ENCODE measurements around the gene JUND. TPM values are rescaled to one million over a fixed set of nuclear protein-coding genes. Genes with fewer than 3 reads are reported as not detected.

The JUND gene
- total RNA-seq, 1 experiment from 2014 or later, result 103 TPM

DNA sequence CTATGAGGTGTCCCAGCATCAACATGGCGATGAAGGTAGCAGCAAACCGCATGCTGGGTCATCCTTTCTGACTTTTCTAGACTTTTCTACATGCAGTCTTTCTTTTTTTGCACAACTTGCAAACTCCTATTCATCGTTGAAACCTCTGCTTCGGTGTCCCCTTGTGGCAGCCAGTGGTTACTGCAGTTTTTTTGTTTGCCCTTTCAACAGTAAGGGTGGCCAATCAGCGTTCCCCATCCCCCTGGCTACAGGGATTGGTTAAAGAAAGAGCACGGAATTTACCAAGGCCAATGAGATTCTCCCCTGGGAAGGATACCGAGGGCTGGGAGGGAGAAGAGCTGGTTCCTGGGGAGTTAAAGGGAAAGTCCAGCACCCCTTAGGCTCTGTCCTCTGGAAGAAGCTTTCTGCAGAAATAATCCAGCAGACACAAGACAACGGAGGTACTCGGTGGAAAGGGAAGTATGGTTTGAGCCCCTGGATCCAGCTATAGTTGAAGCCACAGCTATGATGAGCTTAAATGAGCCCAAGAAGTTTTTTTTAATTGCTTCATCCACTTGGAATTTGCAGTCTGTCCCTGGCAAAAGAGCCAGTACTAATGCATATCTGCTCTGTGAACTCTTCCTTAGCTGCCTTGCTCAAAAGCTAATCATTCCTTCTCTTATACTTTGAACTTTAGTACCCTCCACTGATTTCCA, 47.1 kb upstream of the JUND start:
- H3K27ac ChIP-seq (ENCODE audit: insufficient read length, low read depth, low read length), result no peak overlapping the region
- no peaks in the 10 kb centered on the region for H3K27me3 ChIP-seq (ENCODE audit: insufficient read depth, low read length)
- H3K27ac Mint-ChIP-seq, result peak overlapping the region in 2 of 3 experiments; percentile 85 to 91; a peak in 5 of 7 replicates
- no peak overlapping the region for H3K23ac ChIP-seq (ENCODE audit: insufficient read length, low read depth, low read length)
- no peak overlapping the region for H3K56ac ChIP-seq (ENCODE audit: insufficient read length, low read depth, low read length)
- H3K9me3 Mint-ChIP-seq, result no peaks in the 10 kb centered on the region
- no peak overlapping the region for H2AFZ ChIP-seq (ENCODE audit: low read length)
- no peak overlapping the region for H3K18ac ChIP-seq (ENCODE audit: insufficient read length, low read depth, low read length)
- H3K36me3 Mint-ChIP-seq (ENCODE audit: insufficient read depth in 1 of 3, low read depth in 3 of 3), result no peaks in the 10 kb centered on the region
- H3K27me3 Mint-ChIP-seq (ENCODE audit: low read depth), result peaks cover 1% of the 10 kb centered on the region; the same call in 1 of the 2 replicates
- H3K4me1 Mint-ChIP-seq, result peaks cover 18 to 25% of the 10 kb centered on the region in 2 experiments
- no peak overlapping the region for H3K4ac ChIP-seq (ENCODE audit: low read depth, low read length)
- H2BK20ac ChIP-seq (ENCODE audit: low read depth, low read length, poor library complexity, severe bottlenecking), result no peak overlapping the region
- no peak overlapping the region for H2BK15ac ChIP-seq (ENCODE audit: low read depth, low read length)
- H3K4me2 ChIP-seq (ENCODE audit: insufficient read depth, insufficient read length, low read length), result peak overlapping the region; percentile 62
- no peak overlapping the region for H2BK120ac ChIP-seq (ENCODE audit: low read depth, low read length, poor library complexity, severe bottlenecking)
- no peak overlapping the region for H4K8ac ChIP-seq (replicated peaks; ENCODE audit: insufficient read length, low read depth, low read length)
- H4K91ac ChIP-seq (ENCODE audit: insufficient read length, low read depth, low read length), result no peak overlapping the region
- no peak overlapping the region for H3K14ac ChIP-seq (ENCODE audit: insufficient read depth, low read length)
- H2BK12ac ChIP-seq (ENCODE audit: insufficient read length, low read depth, low read length), result no peak overlapping the region
- no peaks in the 10 kb centered on the region for H3K79me2 ChIP-seq (ENCODE audit: insufficient read depth, low read length)
- H3K9ac ChIP-seq (ENCODE audit: extremely low read depth, insufficient read length, low read length), result no peak overlapping the region
- H3T11ph ChIP-seq (ENCODE audit: low read length), result no peak overlapping the region
- no peak overlapping the region for H4K5ac ChIP-seq (ENCODE audit: insufficient read length, low read depth, low read length)
- peak overlapping the region; percentile 63 to 81 for H3K4me3 Mint-ChIP-seq
- H3K23me2 ChIP-seq (ENCODE audit: insufficient read length, low read depth, low read length, poor library complexity, severe bottlenecking), result peaks cover 2% of the 10 kb centered on the region
- no peaks in the 10 kb centered on the region for H3K4me1 ChIP-seq (ENCODE audit: insufficient read depth, low read length)
- peak; percentile 95 for DNase-seq
- WGBS (ENCODE audit: extremely low coverage, insufficient read length, low lambda C conversion rate), result no CpG with 5 or more reads among the region's 9 CpGs
- H4K20me1 ChIP-seq (ENCODE audit: control insufficient read depth, insufficient read depth, insufficient read length), result no peaks in the 10 kb centered on the region
- no peak overlapping the region for H2BK5ac ChIP-seq (ENCODE audit: insufficient read length, low read length)
- H2AK5ac ChIP-seq (ENCODE audit: insufficient read length, low read length), result no peak overlapping the region
- H3K79me1 ChIP-seq (ENCODE audit: insufficient read depth, low read depth, low read length, poor library complexity, severe bottlenecking), result no peaks in the 10 kb centered on the region
- TF ChIP-seq, protein P1, sequence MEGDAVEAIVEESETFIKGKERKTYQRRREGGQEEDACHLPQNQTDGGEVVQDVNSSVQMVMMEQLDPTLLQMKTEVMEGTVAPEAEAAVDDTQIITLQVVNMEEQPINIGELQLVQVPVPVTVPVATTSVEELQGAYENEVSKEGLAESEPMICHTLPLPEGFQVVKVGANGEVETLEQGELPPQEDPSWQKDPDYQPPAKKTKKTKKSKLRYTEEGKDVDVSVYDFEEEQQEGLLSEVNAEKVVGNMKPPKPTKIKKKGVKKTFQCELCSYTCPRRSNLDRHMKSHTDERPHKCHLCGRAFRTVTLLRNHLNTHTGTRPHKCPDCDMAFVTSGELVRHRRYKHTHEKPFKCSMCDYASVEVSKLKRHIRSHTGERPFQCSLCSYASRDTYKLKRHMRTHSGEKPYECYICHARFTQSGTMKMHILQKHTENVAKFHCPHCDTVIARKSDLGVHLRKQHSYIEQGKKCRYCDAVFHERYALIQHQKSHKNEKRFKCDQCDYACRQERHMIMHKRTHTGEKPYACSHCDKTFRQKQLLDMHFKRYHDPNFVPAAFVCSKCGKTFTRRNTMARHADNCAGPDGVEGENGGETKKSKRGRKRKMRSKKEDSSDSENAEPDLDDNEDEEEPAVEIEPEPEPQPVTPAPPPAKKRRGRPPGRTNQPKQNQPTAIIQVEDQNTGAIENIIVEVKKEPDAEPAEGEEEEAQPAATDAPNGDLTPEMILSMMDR (conservative IDR thresholded peaks at IDR 0.05), result peak; percentile 84
- H3K9me3 ChIP-seq (ENCODE audit: control insufficient read depth, low read depth, low read length), result no peaks in the 10 kb centered on the region

All from H9 (cell line).